ENCODE results near the gene ARHGAP1.

DNA sequence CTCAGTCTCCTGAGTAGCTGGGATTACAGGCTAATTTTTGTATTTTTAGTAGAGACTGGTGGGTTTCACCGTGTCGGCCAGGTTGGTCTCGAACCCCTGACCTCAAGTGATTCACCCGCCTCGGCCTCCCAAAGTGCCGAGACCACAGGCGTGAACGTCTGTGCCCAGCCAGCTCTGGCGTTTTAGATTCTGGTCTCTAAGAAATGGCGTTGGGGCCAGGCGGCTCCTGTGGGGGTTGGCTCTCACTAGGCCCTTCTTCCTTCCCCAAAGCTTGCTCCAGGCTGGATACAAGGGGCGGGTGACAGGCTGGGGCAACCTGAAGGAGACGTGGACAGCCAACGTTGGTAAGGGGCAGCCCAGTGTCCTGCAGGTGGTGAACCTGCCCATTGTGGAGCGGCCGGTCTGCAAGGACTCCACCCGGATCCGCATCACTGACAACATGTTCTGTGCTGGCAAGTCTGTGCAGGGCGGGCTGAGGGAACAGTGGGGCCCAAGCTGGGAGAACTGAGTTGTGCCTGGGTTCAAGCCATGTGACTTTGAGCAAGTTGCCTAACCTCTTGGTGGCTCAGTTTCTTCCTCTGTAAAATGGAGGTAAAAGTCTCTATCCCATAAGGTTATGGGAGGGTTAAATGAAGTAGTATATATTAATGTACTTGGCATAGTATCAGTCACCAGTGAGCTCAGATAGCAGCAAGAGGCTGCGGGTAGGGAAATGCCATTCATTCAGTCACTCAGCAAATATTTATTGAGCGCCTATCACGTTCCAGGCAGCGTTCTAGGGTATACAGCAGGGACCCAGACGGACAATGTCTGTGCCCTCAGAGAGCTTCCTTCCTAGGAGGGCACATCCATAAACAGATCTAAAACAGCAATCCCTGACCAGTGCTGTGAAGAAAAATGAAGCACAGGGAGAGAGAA is 28.9 kb upstream of the ARHGAP1 start:
- TF ChIP-seq, protein P1, sequence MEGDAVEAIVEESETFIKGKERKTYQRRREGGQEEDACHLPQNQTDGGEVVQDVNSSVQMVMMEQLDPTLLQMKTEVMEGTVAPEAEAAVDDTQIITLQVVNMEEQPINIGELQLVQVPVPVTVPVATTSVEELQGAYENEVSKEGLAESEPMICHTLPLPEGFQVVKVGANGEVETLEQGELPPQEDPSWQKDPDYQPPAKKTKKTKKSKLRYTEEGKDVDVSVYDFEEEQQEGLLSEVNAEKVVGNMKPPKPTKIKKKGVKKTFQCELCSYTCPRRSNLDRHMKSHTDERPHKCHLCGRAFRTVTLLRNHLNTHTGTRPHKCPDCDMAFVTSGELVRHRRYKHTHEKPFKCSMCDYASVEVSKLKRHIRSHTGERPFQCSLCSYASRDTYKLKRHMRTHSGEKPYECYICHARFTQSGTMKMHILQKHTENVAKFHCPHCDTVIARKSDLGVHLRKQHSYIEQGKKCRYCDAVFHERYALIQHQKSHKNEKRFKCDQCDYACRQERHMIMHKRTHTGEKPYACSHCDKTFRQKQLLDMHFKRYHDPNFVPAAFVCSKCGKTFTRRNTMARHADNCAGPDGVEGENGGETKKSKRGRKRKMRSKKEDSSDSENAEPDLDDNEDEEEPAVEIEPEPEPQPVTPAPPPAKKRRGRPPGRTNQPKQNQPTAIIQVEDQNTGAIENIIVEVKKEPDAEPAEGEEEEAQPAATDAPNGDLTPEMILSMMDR (conservative IDR thresholded peaks at IDR 0.05; ENCODE audit: low read length): no peak
- no peak for TF ChIP-seq EZH2phosphoT487 (IDR thresholded peaks at IDR 0.05; ENCODE audit: borderline replicate concordance, low read depth, low read length)
